ENCODE measurements around the gene NR3C2.

GRCh38 chr4:148311526-148311925 lies 130.7 kb downstream of the NR3C2 start:
- TF ChIP-seq CTCF (IDR thresholded peaks at IDR 0.05), result no peak
- no peak for TF ChIP-seq ZFX (IDR thresholded peaks at IDR 0.05; ENCODE audit: borderline replicate concordance)
